Measurements from ENCODE around the gene SIRT7. TPM values are rescaled to one million over a fixed set of nuclear protein-coding genes. Genes with fewer than 3 reads are reported as not detected.
A peak's percentile ranks its signal among the peaks of the same experiment; 100 is the strongest.

SIRT7 gene
- polyA plus RNA-seq, 1 of the 3 experiments (the other 2 are of a cell fraction): 32.6 TPM

DNA sequence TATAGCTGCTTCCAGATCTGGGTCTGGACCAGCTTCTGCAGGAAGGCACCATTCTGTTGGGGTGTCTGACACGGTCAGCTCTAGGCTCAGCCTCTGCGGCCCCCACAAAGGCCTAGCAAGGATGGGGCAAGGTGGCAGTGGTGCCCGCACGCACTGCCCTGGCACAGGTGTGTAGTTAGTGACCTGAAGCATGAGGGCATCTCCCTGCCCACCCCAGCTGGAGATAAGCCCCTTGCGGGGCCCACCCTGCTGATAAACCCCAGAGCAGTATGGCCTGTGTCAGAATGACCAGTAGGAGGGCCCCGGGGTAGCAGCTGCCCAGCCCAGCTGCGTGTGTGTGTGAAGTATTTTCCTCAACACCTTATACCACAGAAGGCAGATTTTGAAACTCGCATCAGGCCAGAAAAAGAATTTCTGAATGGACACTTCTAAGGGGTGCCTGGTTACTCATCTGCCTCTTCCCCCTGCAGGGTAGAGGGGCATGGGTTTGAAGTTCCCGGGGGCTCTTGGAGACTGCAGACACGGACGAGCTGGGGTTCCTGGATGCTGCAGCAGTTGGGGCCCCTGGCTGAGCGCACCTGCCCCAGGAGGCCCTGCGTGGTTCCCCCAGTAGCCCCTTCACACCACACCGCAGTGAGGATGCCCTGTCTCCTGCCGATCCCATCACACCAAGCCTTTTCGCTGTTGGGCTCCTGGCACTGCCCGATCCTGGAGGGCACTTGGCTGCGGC, 51.4 kb downstream of the SIRT7 start:
- TF ChIP-seq GABPA (IDR thresholded peaks at IDR 0.05; ENCODE audit: low read depth) (no peak), IRF3 (IDR thresholded peaks at IDR 0.05; ENCODE audit: low read depth, low read length) (no peak), NFIC (IDR thresholded peaks at IDR 0.05; ENCODE audit: borderline replicate concordance) (no peak), PBX3 (IDR thresholded peaks at IDR 0.05) (peak; percentile 2), POLR2AphosphoS5 (IDR thresholded peaks at IDR 0.05; ENCODE audit: low read depth, low read length) (peak; percentile 28; the same call in 1 of the 2 replicates), MXI1 (IDR thresholded peaks at IDR 0.05; ENCODE audit: low read depth, low read length) (no peak), ZBTB33 (IDR thresholded peaks at IDR 0.05; ENCODE audit: borderline replicate concordance, low read depth) (peak; percentile 2; the same call in 1 of the 2 replicates), YY1 (IDR thresholded peaks at IDR 0.05; ENCODE audit: low read depth) (no peak), FOSL2 (IDR thresholded peaks at IDR 0.05; ENCODE audit: borderline replicate concordance, low read depth) (peak; percentile 7; the same call in 1 of the 2 replicates), TEAD4 (IDR thresholded peaks at IDR 0.05; ENCODE audit: borderline replicate concordance, insufficient read depth) (0 out of 2 replicates have a peak, but pooled peaks have one; percentile 7), MAX (IDR thresholded peaks at IDR 0.05; ENCODE audit: low read depth) (no peak), SIN3A (IDR thresholded peaks at IDR 0.05; ENCODE audit: borderline replicate concordance, low read depth, low read length) (no peak; the same call in 1 of the 2 replicates), RFX5 (IDR thresholded peaks at IDR 0.05; ENCODE audit: low read length) (no peak), RAD21 (IDR thresholded peaks at IDR 0.05; ENCODE audit: low read length) (no peak)
- TF ChIP-seq, protein P1, sequence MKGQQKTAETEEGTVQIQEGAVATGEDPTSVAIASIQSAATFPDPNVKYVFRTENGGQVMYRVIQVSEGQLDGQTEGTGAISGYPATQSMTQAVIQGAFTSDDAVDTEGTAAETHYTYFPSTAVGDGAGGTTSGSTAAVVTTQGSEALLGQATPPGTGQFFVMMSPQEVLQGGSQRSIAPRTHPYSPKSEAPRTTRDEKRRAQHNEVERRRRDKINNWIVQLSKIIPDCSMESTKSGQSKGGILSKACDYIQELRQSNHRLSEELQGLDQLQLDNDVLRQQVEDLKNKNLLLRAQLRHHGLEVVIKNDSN (IDR thresholded peaks at IDR 0.05; ENCODE audit: borderline replicate concordance, low read depth): no peak
- peaks cover 55% of the 10 kb centered on the region for H4K20me1 ChIP-seq (ENCODE audit: insufficient read depth)
- H3K27ac ChIP-seq (ENCODE audit: low read depth in 2 of 2, low read length in 1 of 2): peak overlapping the region; percentile 86 to 95
- CTCF ChIA-PET: interaction anchor here (0.7 to 5.1 kb wide), 13 partner anchors 14 to 163 kb away, joined by 3 to 32 read pairs (median 4); partner anchors contain the start of genes MAFG and NOTUM
- peaks cover 70% of the 10 kb centered on the region for H3F3A ChIP-seq (replicated peaks; ENCODE audit: insufficient read depth)
- H3K4me3 ChIP-seq (ENCODE audit: low read depth in 2 of 2, low read length in 1 of 2): no peak overlapping the region
- 91% methylated on average over 14 of the region's 18 CpGs for WGBS (ENCODE audit: low lambda C conversion rate)
- peaks cover 78% of the 10 kb centered on the region for H3K79me2 ChIP-seq (ENCODE audit: insufficient read depth)
- peaks cover 38 to 54% of the 10 kb centered on the region in 2 experiments for H3K36me3 ChIP-seq (replicated peaks in 1 of 2; ENCODE audit: control insufficient read depth in 1 of 2, insufficient read depth in 2 of 2, low read length in 1 of 2)
- no peak overlapping the region for H3K9ac ChIP-seq
- H3K27me3 ChIP-seq (ENCODE audit: insufficient read depth): no peaks in the 10 kb centered on the region
- no peaks in the 10 kb centered on the region for H3K9me3 ChIP-seq
- no peak overlapping the region for H2AFZ ChIP-seq (ENCODE audit: low read depth)
- H3K4me2 ChIP-seq: no peak overlapping the region
- H3K4me1 ChIP-seq (ENCODE audit: control insufficient read depth in 1 of 2, insufficient read depth in 2 of 2, low read depth in 1 of 2, low read length in 1 of 2): peaks cover 28 to 63% of the 10 kb centered on the region in 2 experiments; a peak in 3 of 4 replicates
- POLR2A ChIA-PET: interaction anchor here (0.5 to 2.2 kb wide), 17 partner anchors 13 to 245 kb away, joined by 3 to 13 read pairs (median 3); partner anchors contain the start of genes MCRIP1, MRPL12, PCYT2 and SLC25A10
- no peaks in the 10 kb centered on the region for H3K9me2 ChIP-seq
- peak; percentile 48 for DNase-seq
